RWPE1 (cell line): ENCODE results near the gene NACC2.

ENCODE experiments used
- CTCF ChIA-PET: fragments of 350-600 bp; sonication (Branson Sonifier 250); formaldehyde crosslinking; extraction: SDS; loops from one replicate; lab custom pipeline; 2021; lab: Yijun Ruan, JAX
- POLR2A ChIA-PET: fragments of 400-600 bp; formaldehyde crosslinking; extraction: SDS; loops from one replicate; lab custom pipeline; 2020; ENCODE audit warnings: antibody characterized with exemption; ENCODE audit not compliant: low non-redundant PET; lab: Yijun Ruan, JAX
- DNase-seq: peaks from one replicate; pipeline ENCODE4 v3.0.0; 2012; ENCODE audit warnings: low spot score
- H3K27ac ChIP-seq: fragments of 450-650 bp; 2 replicates; pipeline ENCODE4 v1.5.1; 2017
- CTCF ChIP-seq: fragments of 450-650 bp; conservative IDR thresholded peaks from 2 replicates; pipeline ENCODE4 v1.5.1; 2017; ENCODE audit warnings: low read depth, mild to moderate bottlenecking

The NACC2 gene

GRCh38 chr9:136115206-136115605, 20.1 kb upstream of the NACC2 start:
- ChIA-PET CTCF (interaction anchor here (1.8 kb wide), 1 partner anchor 148 kb away, joined by 8 read pairs; no protein-coding TSS in a partner anchor), POLR2A (no interaction called here)
- DNase-seq: no peak
- no peak for TF ChIP-seq CTCF
- peak overlapping the region; percentile 97 for H3K27ac ChIP-seq

GRCh38 chr9:136114610-136115009, 19.5 kb upstream of the NACC2 start:
- CTCF ChIA-PET: interaction anchor here (0.6 to 1.8 kb wide), 2 partner anchors 25 to 147 kb away, joined by 4 to 8 read pairs; no protein-coding TSS in a partner anchor

GRCh38 chr9:136112541-136112940, 17.5 kb upstream of the NACC2 start:
- no peak for TF ChIP-seq CTCF
- ChIA-PET POLR2A (interaction anchor here (1.0 kb wide), 1 partner anchor 21 kb away, joined by 5 read pairs; no protein-coding TSS in a partner anchor), CTCF (interaction anchor here (0.6 to 1.7 kb wide), 4 partner anchors 19 to 274 kb away, joined by 3 to 8 read pairs (median 4); no protein-coding TSS in a partner anchor)

More at GRCh38 chr9:136114610-136115009, 19.5 kb upstream of the NACC2 start:
- POLR2A ChIA-PET: no interaction called here
- H3K27ac ChIP-seq: peak overlapping the region; percentile 97
- DNase-seq: no peak
- TF ChIP-seq CTCF: no peak

GRCh38 chr9:136111910-136112309, 16.8 kb upstream of the NACC2 start:
- DNase-seq: no peak
- POLR2A ChIA-PET: interaction anchor here (1.0 kb wide), 1 partner anchor 20 kb away, joined by 5 read pairs; no protein-coding TSS in a partner anchor
- peak overlapping the region; percentile 97 for H3K27ac ChIP-seq
- TF ChIP-seq CTCF: no peak
- CTCF ChIA-PET: interaction anchor here (0.6 to 1.7 kb wide), 4 partner anchors 12 to 206 kb away, joined by 3 to 8 read pairs (median 4); no protein-coding TSS in a partner anchor

More at GRCh38 chr9:136112541-136112940, 17.5 kb upstream of the NACC2 start:
- H3K27ac ChIP-seq: peak overlapping the region; percentile 97
- DNase-seq: no peak

GRCh38 chr9:136111190-136111589, 16.1 kb upstream of the NACC2 start:
- peak overlapping the region; percentile 97 for H3K27ac ChIP-seq
- ChIA-PET CTCF (interaction anchor here (0.9 to 1.1 kb wide), 4 partner anchors 12 to 144 kb away, joined by 3 to 4 read pairs (median 3); no protein-coding TSS in a partner anchor), POLR2A (interaction anchor here (0.5 kb wide), 1 partner anchor 334 kb away, joined by 3 read pairs; no protein-coding TSS in a partner anchor)
- no peak for DNase-seq
- no peak for TF ChIP-seq CTCF

GRCh38 chr9:136110082-136111061, 15.3 kb upstream of the NACC2 start:
- ChIA-PET POLR2A (interaction anchor here (0.7 kb wide), 1 partner anchor 9 kb away, joined by 4 read pairs; no protein-coding TSS in a partner anchor), CTCF (interaction anchor here (0.9 to 1.1 kb wide), 5 partner anchors 8 to 173 kb away, joined by 3 to 6 read pairs (median 4); no protein-coding TSS in a partner anchor)
- TF ChIP-seq CTCF: no peak
- peak overlapping the region; percentile 97 for H3K27ac ChIP-seq
- no peak for DNase-seq
